ENCODE results near the gene CSRP1.

Gene CSRP1

GRCh38 chr1:201502511-201502857 is 4.4 kb downstream of the CSRP1 start:
- DNase-seq (ENCODE audit: low read depth, low spot score), result no peak
- in situ Hi-C loops (cut with HindIII; ENCODE audit: low sequenced_read_pairs), result no loop called here
- TF ChIP-seq CTCF (IDR thresholded peaks at IDR 0.05; ENCODE audit: low read depth, low read length), result no peak
- no peak overlapping the region for H3K4me3 ChIP-seq (ENCODE audit: low read depth, low read length)

GRCh38 chr1:201501812-201502510 is 5.0 kb downstream of the CSRP1 start:
- TF ChIP-seq CTCF (IDR thresholded peaks at IDR 0.05; ENCODE audit: low read depth, low read length), result no peak
- in situ Hi-C loops (cut with HindIII; ENCODE audit: low sequenced_read_pairs), result no loop called here
- no peak for DNase-seq (ENCODE audit: low read depth, low spot score)
- H3K4me3 ChIP-seq (ENCODE audit: low read depth, low read length), result no peak overlapping the region

- H3K4me3 ChIP-seq (ENCODE audit: low read depth, low read length), result no peak overlapping the region
- DNase-seq (ENCODE audit: low read depth, low spot score), result peak; percentile 62
- TF ChIP-seq CTCF (IDR thresholded peaks at IDR 0.05; ENCODE audit: low read depth, low read length), result no peak
- in situ Hi-C loops (cut with HindIII; ENCODE audit: low sequenced_read_pairs), result no loop called here
Measured at GRCh38 chr1:201501144-201501543, 5.8 kb downstream of the CSRP1 start.

GRCh38 chr1:201500670-201501120 is 6.2 kb downstream of the CSRP1 start:
- DNase-seq (ENCODE audit: low read depth, low spot score), result no peak
- no peak for TF ChIP-seq CTCF (IDR thresholded peaks at IDR 0.05; ENCODE audit: low read depth, low read length)
- no peak overlapping the region for H3K4me3 ChIP-seq (ENCODE audit: low read depth, low read length)
- in situ Hi-C loops (cut with HindIII; ENCODE audit: low sequenced_read_pairs), result no loop called here

- in situ Hi-C loops (cut with HindIII; ENCODE audit: low sequenced_read_pairs), result no loop called here
- no peak for DNase-seq (ENCODE audit: low read depth, low spot score)
- no peak for TF ChIP-seq CTCF (IDR thresholded peaks at IDR 0.05; ENCODE audit: low read depth, low read length)
- H3K4me3 ChIP-seq (ENCODE audit: low read depth, low read length), result no peak overlapping the region
Measured at GRCh38 chr1:201499795-201500669, 6.9 kb downstream of the CSRP1 start.

GRCh38 chr1:201499191-201499590 is 7.7 kb downstream of the CSRP1 start:
- in situ Hi-C loops (cut with HindIII; ENCODE audit: low sequenced_read_pairs), result no loop called here
- no peak for DNase-seq (ENCODE audit: low read depth, low spot score)
- TF ChIP-seq CTCF (IDR thresholded peaks at IDR 0.05; ENCODE audit: low read depth, low read length), result no peak
- no peak overlapping the region for H3K4me3 ChIP-seq (ENCODE audit: low read depth, low read length)
